Right cardiac atrium (tissue), 5 donors: Measurements from ENCODE around the gene PPP2R3B. TPM values are rescaled to one million over a fixed set of nuclear protein-coding genes. Genes with fewer than 3 reads are reported as not detected.
"Not testable (repeated sequence)": the region's sequence is repeated elsewhere in the genome, so short reads cannot be mapped to it uniquely, and the experiment has no call there.

Experiments
- ATAC-seq, 2 donors: fragments of 200-7000 bp; cut with Tn5 transposase; one replicate each; pipeline versions ENCODE4 v1.8.0 to v1.9.1; 2020; ENCODE audit warnings: moderate library complexity in 2 of 2, mild to moderate bottlenecking in 1 of 2
- DNase-seq, 3 donors: peaks; one replicate each; pipeline ENCODE4 v3.0.0-alpha.2; 2020
- H3K27ac ChIP-seq: one replicate; pipeline ENCODE4 v1.5.1; 2013; ENCODE audit warnings: mild to moderate bottlenecking, low read length, control low read depth, moderate library complexity
- H3K27me3 ChIP-seq: one replicate; pipeline ENCODE4 v1.6.1; 2013; ENCODE audit not compliant: control insufficient read depth, insufficient read depth
- H3K4me1 ChIP-seq: one replicate; pipeline ENCODE4 v1.6.1; 2013; ENCODE audit warnings: low read length; ENCODE audit not compliant: control insufficient read depth, insufficient read depth
- H3K4me3 ChIP-seq: one replicate; pipeline ENCODE4 v1.5.1; 2013; ENCODE audit warnings: low read length, control low read depth
- H3K9me3 ChIP-seq: one replicate; pipeline ENCODE4 v1.6.1; 2013; ENCODE audit warnings: low read length; ENCODE audit not compliant: control insufficient read depth
- WGBS: extraction: QIAGEN DNeasy Blood & Tissue Kit; methylation state at CpG from one replicate; pipeline ENCODE4 v1.1.7; 2013; 5-methylcytosine and 5-hydroxymethylcytosine counted together
- intact Hi-C, 4 donors: fragments of 100-400 bp; cut with DNase I; formaldehyde crosslinking; loops; one replicate each; pipeline versions ENCODE4 v1.11.0 to v1.14.0; 2022 to 2023
- long read RNA-seq, 4 donors: library from polyadenylated mRNA; unstranded; transcript quantifications; one replicate each; pipeline ENCODE4 v2.0.0, GENCODE V29; 2020 to 2021
- polyA plus RNA-seq: library from polyadenylated mRNA; stranded (reverse); fragments of 200-250 nt; gene quantifications from one replicate; pipeline ENCODE4 v1.2.3, GENCODE V29; 2013
- total RNA-seq, 4 donors: library from RNA; stranded (reverse); fragmentation: NEBNext Ultra II Directional; extraction: Animal tissue kit (Norgen Biotek cat#: 25700); gene quantifications; one replicate each; pipeline ENCODE4 v1.2.1, GENCODE V29; 2021
- donor health status: healthy with polysubstance abuse.
- donor health status: DM: no; HTN: yes; CAD: no.
- donor health status: DM: no; HTN: no; CAD: no.
- donor health status: DM: no; HTN: yes; CAD: no; lungs with severe emphysema.
- donor health status: DM: yes; HTN: yes; CAD: no.

The PPP2R3B gene, protein sequence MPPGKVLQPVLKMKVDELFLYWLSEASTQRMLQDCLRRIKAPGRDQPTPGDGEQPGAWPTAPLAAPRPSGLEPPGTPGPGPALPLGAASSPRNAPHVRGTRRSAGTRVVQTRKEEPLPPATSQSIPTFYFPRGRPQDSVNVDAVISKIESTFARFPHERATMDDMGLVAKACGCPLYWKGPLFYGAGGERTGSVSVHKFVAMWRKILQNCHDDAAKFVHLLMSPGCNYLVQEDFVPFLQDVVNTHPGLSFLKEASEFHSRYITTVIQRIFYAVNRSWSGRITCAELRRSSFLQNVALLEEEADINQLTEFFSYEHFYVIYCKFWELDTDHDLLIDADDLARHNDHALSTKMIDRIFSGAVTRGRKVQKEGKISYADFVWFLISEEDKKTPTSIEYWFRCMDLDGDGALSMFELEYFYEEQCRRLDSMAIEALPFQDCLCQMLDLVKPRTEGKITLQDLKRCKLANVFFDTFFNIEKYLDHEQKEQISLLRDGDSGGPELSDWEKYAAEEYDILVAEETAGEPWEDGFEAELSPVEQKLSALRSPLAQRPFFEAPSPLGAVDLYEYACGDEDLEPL
- 100 to 1,000 TPM; 101 to 163 (median 147) TPM for total RNA-seq
- polyA plus RNA-seq, result 114 TPM
- long read RNA-seq, donor 1, transcript PPP2R3B-202 (13 exons, 2,151 nt), result major isoform, 17 of 518 reads
- long read RNA-seq, donor 1, partial matches to known transcripts, result 34 of 518 reads
- long read RNA-seq, donor 1, other reads (novel, unspliced or antisense), result 465 of 518 reads
- long read RNA-seq, donor 2, transcript PPP2R3B-202 (13 exons, 2,151 nt), result minor isoform, 5 of 292 reads
- long read RNA-seq, donor 2, transcript PPP2R3B-208 (5 exons, 1,090 nt), result major isoform, 6 of 292 reads
- long read RNA-seq, donor 2, partial matches to known transcripts, result 18 of 292 reads
- long read RNA-seq, donor 2, other reads (novel, unspliced or antisense), result 263 of 292 reads
- long read RNA-seq, donor 3, partial matches to known transcripts, result 41 of 211 reads
- long read RNA-seq, donor 3, other reads (novel, unspliced or antisense), result 169 of 211 reads
- long read RNA-seq, donor 4, partial matches to known transcripts, result 33 of 259 reads
- long read RNA-seq, donor 4, other reads (novel, unspliced or antisense), result 221 of 259 reads

DNA sequence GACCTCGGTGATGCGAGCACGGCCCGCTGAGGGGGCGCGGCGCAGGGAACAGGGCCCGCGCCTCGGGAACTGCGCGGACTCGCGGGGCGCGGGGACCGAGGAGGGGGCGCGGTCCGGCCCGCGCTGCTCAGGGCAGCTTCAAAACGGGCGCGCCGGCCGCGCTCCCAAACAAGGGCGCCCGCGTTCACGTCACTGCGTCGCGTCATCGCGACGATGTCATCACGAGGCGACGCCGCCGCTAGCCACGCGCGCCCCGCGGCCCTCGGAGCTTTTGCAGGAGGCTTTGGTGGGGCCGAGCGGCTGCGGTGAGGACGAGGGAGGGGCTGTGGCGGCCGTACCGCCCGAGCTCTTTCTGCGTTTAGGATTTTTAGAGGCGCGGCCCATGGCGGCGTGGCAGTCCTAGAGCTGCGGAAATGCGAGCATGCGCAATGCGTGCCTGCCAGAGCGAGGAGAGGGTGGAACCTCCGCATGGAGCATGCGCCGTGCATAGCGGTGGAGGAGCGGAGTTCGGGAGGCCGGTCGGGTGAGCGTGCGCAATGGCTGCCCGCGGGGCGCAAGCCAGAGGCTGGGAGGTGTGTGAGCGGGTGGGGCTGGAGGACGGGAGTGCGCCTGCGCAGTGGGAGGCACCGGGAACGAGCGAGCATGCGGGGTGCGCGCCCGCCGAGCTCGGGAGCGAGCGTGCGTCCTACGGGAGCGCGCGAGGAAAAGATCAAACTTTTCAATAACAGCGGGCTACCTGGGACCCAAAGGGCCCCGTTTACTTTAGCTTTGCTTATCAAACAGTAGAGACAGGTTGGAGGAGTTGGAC, at the start of gene PPP2R3B:
Gene PPP2R3B, minus strand, starts transcription at position 140 of the 808 bp plus-strand sequence. CDS start 216 bp downstream, outside the sequence.
- no peaks in the 10 kb centered on the region for H3K9me3 ChIP-seq
- H3K27ac ChIP-seq, result peak within 1 kb of the TSS; percentile 77
- peaks cover 2% of the 10 kb centered on the region for H3K4me1 ChIP-seq
- ATAC-seq (peak; percentile 100), DNase-seq (peak; percentile 99 to 100 (median 100))
- intact Hi-C loops, result loop anchor here in 1 of 4 donors (10.0 kb wide), 1 partner anchor 62 kb away; no protein-coding TSS in a partner anchor
- peak within 1 kb of the TSS; percentile 32 for H3K4me3 ChIP-seq
- H3K27me3 ChIP-seq, result no peaks in the 10 kb centered on the region
- WGBS, result under 1% methylated on average over 102 of the region's 102 CpGs

- no peak for DNase-seq
- Histone ChIP-seq H3K4me3 (no peak overlapping the region), H3K4me1 (no peaks in the 10 kb centered on the region), H3K9me3 (no peaks in the 10 kb centered on the region), H3K27ac (no peak overlapping the region), H3K27me3 (no peaks in the 10 kb centered on the region)
- 67% methylated on average over 29 of the region's 29 CpGs for WGBS
- no peak for ATAC-seq
- intact Hi-C loops, result no loop called here
Observed at GRCh38 chrX:435536-436122, 48.9 kb upstream of the PPP2R3B start.

DNA sequence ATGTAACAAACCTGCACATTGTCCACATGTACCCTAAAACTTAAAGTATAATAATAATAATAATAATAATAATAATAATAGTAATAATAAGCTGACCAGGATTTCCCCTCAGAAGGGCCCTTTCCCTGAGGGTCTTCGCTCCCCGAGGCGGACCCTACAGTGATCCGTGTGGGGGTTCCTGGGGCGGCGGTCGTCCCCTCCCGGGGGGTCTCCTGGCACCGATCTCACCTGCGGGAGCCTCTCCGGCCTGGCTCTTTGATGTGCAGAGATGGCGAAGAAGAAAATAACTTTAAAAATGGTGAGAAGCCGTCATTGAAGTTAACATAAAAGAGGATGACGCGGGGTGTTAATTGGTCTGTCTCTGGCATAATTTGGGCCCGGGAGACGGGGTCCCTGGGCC, 48.2 kb upstream of the PPP2R3B start:
- no peak overlapping the region for H3K27ac ChIP-seq
- no peaks in the 10 kb centered on the region for H3K4me1 ChIP-seq
- H3K9me3 ChIP-seq, result no peaks in the 10 kb centered on the region
- intact Hi-C loops, result no loop called here
- no peak for ATAC-seq
- WGBS, result 48% methylated on average over 17 of the region's 17 CpGs
- no peak overlapping the region for H3K4me3 ChIP-seq
- no peaks in the 10 kb centered on the region for H3K27me3 ChIP-seq
- no peak for DNase-seq

GRCh38 chrX:433771-434170, 47.1 kb upstream of the PPP2R3B start:
- WGBS, result 89% methylated on average over 26 of the region's 26 CpGs
- intact Hi-C loops, result no loop called here
- Histone ChIP-seq H3K4me3 (no peak overlapping the region), H3K4me1 (no peaks in the 10 kb centered on the region), H3K27me3 (no peaks in the 10 kb centered on the region), H3K9me3 (no peaks in the 10 kb centered on the region), H3K27ac (no peak overlapping the region)
- ATAC-seq, result no peak
- no peak for DNase-seq

DNA sequence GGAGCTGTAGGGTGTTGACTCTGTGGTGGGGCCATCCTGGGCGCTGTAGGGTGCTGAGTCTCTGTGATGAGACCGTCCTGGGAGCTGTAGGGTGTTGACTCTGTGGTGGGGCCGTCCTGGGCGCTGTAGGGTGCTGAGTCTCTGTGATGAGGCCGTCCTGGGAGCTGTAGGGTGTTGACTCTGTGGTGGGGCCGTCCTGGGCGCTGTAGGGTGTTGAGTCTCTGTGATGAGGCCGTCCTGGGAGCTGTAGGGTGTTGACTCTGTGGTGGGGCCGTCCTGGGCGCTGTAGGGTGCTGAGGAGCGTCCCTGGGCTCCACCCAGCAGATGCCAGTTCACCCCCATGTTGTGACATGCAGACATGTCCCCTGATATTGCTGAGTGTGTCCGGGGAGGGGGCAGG, 46.0 kb upstream of the PPP2R3B start:
- H3K27ac ChIP-seq, H3K27me3 ChIP-seq, DNase-seq, H3K4me1 ChIP-seq, intact Hi-C loops, H3K9me3 ChIP-seq, ATAC-seq, H3K4me3 ChIP-seq: not testable (repeated sequence)
- WGBS, result 87% methylated on average over 12 of the region's 12 CpGs

GRCh38 chrX:431492-432111, 44.9 kb upstream of the PPP2R3B start:
- H3K27ac ChIP-seq, result no peak overlapping the region
- no peaks in the 10 kb centered on the region for H3K9me3 ChIP-seq
- intact Hi-C loops, result no loop called here
- H3K4me1 ChIP-seq, result no peaks in the 10 kb centered on the region
- no peaks in the 10 kb centered on the region for H3K27me3 ChIP-seq
- no peak overlapping the region for H3K4me3 ChIP-seq
- 93% methylated on average over 2 of the region's 2 CpGs for whole genome bisulfite sequencing
- DNase-seq (no peak), ATAC-seq (no peak)

GRCh38 chrX:431056-431455, 44.3 kb upstream of the PPP2R3B start:
- no peaks in the 10 kb centered on the region for H3K9me3 ChIP-seq
- H3K27ac ChIP-seq, result no peak overlapping the region
- H3K27me3 ChIP-seq, result no peaks in the 10 kb centered on the region
- intact Hi-C loops, result no loop called here
- no peak for ATAC-seq
- 82% methylated on average over 21 of the region's 21 CpGs for WGBS
- H3K4me3 ChIP-seq, result no peak overlapping the region
- H3K4me1 ChIP-seq, result no peaks in the 10 kb centered on the region
- DNase-seq, result no peak

DNA sequence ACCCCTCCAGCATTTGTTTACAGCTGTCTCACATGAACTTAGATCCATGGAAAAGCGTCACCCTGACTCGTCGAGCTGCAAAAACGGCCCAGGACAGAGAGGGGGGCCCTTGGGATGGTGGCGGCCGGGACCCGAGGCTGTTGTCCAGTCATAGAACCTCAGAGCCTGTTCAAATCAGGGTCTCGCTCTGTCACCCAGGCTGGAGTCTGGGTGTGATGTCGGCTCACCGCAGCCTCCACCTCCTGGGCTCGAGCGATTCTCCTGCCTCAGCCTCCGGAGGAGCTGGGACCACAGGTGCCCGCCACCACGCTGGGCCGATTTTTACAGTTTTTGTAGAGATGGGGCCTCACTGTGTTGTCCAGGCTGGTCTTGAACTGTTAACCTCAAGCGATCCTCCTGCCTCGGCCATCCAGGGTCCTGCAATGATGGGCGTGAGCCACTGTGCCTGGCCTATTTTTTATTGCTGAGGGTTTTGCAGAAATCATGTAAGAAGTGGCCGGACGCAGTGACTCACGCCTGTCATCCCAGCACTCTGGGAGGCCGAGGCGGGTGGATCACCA, 42.6 kb upstream of the PPP2R3B start:
- no peak overlapping the region for H3K4me3 ChIP-seq
- intact Hi-C loops, result no loop called here
- ATAC-seq (no peak), DNase-seq (no peak)
- no peaks in the 10 kb centered on the region for H3K9me3 ChIP-seq
- no peaks in the 10 kb centered on the region for H3K27me3 ChIP-seq
- H3K4me1 ChIP-seq, result no peaks in the 10 kb centered on the region
- 87% methylated on average over 24 of the region's 24 CpGs for WGBS
- no peak overlapping the region for H3K27ac ChIP-seq

DNA sequence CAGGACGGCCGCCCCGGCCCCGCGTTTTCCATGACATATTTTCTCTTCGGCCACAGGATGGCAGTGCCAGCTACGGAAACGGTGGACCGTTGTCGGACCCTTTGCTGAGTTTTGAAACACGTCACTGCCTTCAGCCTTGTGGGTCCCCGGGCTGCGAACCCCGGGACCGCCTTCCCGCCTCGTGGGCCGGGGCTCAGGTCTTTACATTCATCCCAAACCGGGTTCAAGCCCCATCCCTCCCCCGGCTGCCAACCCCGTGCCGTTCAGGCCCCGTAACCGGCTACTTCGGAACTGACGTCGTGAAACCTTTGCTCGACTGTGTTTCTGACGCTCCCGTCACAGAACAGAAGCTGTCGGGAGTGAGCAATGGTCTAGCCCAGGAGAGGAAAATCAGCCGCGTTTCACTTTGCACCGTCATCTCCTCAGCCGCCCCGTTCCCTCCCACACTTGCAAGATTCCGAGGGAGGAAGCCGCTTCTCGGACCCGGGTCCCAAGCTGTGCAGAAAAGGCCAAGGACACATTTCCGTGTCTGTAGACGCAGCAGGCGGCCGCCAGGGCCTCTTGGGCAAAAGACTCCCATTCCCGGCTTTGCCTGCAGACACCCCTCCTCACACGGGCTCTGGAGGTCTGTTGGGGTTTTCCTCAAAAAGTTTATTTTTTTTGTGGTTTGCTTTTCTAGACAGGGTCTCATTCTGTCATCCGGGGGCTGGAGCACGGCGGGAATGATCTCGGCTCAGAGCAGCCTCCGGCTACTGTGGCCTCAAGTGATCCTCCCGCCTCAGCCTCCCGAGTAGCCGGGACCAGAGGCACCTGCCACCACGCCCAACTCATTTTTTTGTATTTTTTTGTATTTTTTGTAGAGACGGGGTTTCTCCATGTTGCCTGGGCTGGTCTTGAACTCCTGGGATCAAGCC, 41.4 kb upstream of the PPP2R3B start:
- no peak overlapping the region for H3K27ac ChIP-seq
- ATAC-seq, result no peak
- H3K9me3 ChIP-seq, result no peaks in the 10 kb centered on the region
- H3K4me1 ChIP-seq, result no peaks in the 10 kb centered on the region
- peak overlapping the region; percentile 17 for H3K4me3 ChIP-seq
- no peak for DNase-seq
- 16% methylated on average over 56 of the region's 56 CpGs for WGBS
- intact Hi-C loops, result no loop called here
- H3K27me3 ChIP-seq, result no peaks in the 10 kb centered on the region
